Measurements from ENCODE around the gene UMPS.
"Not testable (repeated sequence)": the region's sequence is repeated elsewhere in the genome, so short reads cannot be mapped to it uniquely, and the experiment has no call there.

UMPS gene

GRCh38 chr3:124714223-124714853, 15.9 kb upstream of the UMPS start:
- DNase-seq = no peak

GRCh38 chr3:124722589-124722988, 7.7 kb upstream of the UMPS start:
- DNase-seq = no peak

- DNase-seq = no peak
Measured at GRCh38 chr3:124730941-124731297, 667 bp downstream of the UMPS start.

- peak; percentile 36 for DNase-seq
Measured at GRCh38 chr3:124731760-124732159, 1.5 kb downstream of the UMPS start.

GRCh38 chr3:124741027-124741426, 10.8 kb downstream of the UMPS start:
- no peak for DNase-seq

GRCh38 chr3:124745756-124746155, 15.5 kb downstream of the UMPS start:
- no peak for DNase-seq

- DNase-seq = no peak
Measured at GRCh38 chr3:124747111-124747981, 17.1 kb downstream of the UMPS start.

GRCh38 chr3:124748560-124749198, 18.4 kb downstream of the UMPS start:
- DNase-seq = no peak

GRCh38 chr3:124749877-124750276, 19.6 kb downstream of the UMPS start:
- not testable (repeated sequence) for DNase-seq

- no peak for DNase-seq
Measured at GRCh38 chr3:124751501-124751900, 21.2 kb downstream of the UMPS start.

GRCh38 chr3:124752051-124752450, 21.8 kb downstream of the UMPS start:
- no peak for DNase-seq

- DNase-seq = not testable (repeated sequence)
Measured at GRCh38 chr3:124757926-124758325, 27.7 kb downstream of the UMPS start.

- no peak for DNase-seq
Measured at GRCh38 chr3:124758851-124759635, 28.8 kb downstream of the UMPS start.

- no peak for DNase-seq
Measured at GRCh38 chr3:124759666-124760401, 29.6 kb downstream of the UMPS start.

- DNase-seq = no peak
Measured at GRCh38 chr3:124760601-124761000, 30.3 kb downstream of the UMPS start.

GRCh38 chr3:124761250-124761796, 31.1 kb downstream of the UMPS start:
- DNase-seq = peak; percentile 78

- no peak for DNase-seq
Measured at GRCh38 chr3:124761935-124762660, 31.8 kb downstream of the UMPS start.

GRCh38 chr3:124762661-124763011, 32.4 kb downstream of the UMPS start:
- DNase-seq = no peak

GRCh38 chr3:124763206-124763605, 33.0 kb downstream of the UMPS start:
- no peak for DNase-seq

- no peak for DNase-seq
Measured at GRCh38 chr3:124763644-124764358, 33.5 kb downstream of the UMPS start.

GRCh38 chr3:124764746-124765145, 34.5 kb downstream of the UMPS start:
- DNase-seq = no peak
